SK-N-MC (cell line): ENCODE measurements around the gene EPHA8.

ENCODE experiments used
- DNase-seq: peaks from one replicate; pipeline ENCODE4 v3.0.0-alpha.2; 2011; ENCODE audit warnings: low read depth, low spot score
- H3K27ac ChIP-seq: fragments of 200-600 bp; sonication (generic); 2 replicates; pipeline ENCODE4 v1.5.1; 2016; ENCODE audit warnings: mixed run types
- H3K36me3 ChIP-seq: fragments of 200-600 bp; sonication (generic); 2 replicates; pipeline ENCODE4 v1.6.1; 2017; ENCODE audit warnings: antibody characterized with exemption, low read length, mixed read lengths; ENCODE audit not compliant: insufficient read depth
- H3K4me3 ChIP-seq: fragments of 200-600 bp; sonication (generic); 2 replicates; pipeline ENCODE4 v1.5.1; 2016
- H3K9ac ChIP-seq: fragments of 200-600 bp; sonication (generic); 2 replicates; pipeline ENCODE4 v1.8.0; 2017; ENCODE audit warnings: mixed run types, mixed read lengths; ENCODE audit not compliant: insufficient read length
- H3K9me3 ChIP-seq: fragments of 200-600 bp; sonication (generic); 2 replicates; pipeline ENCODE4 v1.6.1; 2017; ENCODE audit warnings: low read depth, mild to moderate bottlenecking, antibody characterized with exemption, low read length, moderate library complexity, mixed read lengths
- EZH2 ChIP-seq: fragments of 200-600 bp; sonication (generic); IDR thresholded peaks from one replicate; pipeline ENCODE4 v1.6.1; 2017; ENCODE audit warnings: antibody characterized with exemption
- FOXP2 ChIP-seq: optimal IDR thresholded peaks from 2 replicates; pipeline ENCODE3; 2011; ENCODE audit warnings: mild to moderate bottlenecking, moderate library complexity; ENCODE audit not compliant: insufficient read depth; ENCODE audit errors: extremely low read length, control extremely low read depth
- POLR2AphosphoS5 ChIP-seq: IDR thresholded peaks from 2 replicates; pipeline ENCODE4 v1.6.1; 2012; ENCODE audit warnings: mild to moderate bottlenecking, low read depth, low read length, borderline replicate concordance

EPHA8 gene

GRCh38 chr1:22525646-22526045, 37.6 kb upstream of the EPHA8 start:
- no peak overlapping the region for H3K27ac ChIP-seq

GRCh38 chr1:22526098-22526497, 37.2 kb upstream of the EPHA8 start:
- Histone ChIP-seq H3K9ac (no peak overlapping the region), H3K27ac (no peak overlapping the region), H3K36me3 (peaks cover 30% of the 10 kb centered on the region), H3K9me3 (no peaks in the 10 kb centered on the region), H3K4me3 (no peak overlapping the region)
- no peak for DNase-seq
- TF ChIP-seq POLR2AphosphoS5 (no peak), EZH2 (no peak), FOXP2 (no peak)

More at GRCh38 chr1:22525646-22526045, 37.6 kb upstream of the EPHA8 start:
- no peaks in the 10 kb centered on the region for H3K9me3 ChIP-seq
- TF ChIP-seq POLR2AphosphoS5: no peak
- TF ChIP-seq EZH2: no peak
- no peak for TF ChIP-seq FOXP2
- H3K9ac ChIP-seq: no peak overlapping the region
- no peak for DNase-seq
- peaks cover 33% of the 10 kb centered on the region for H3K36me3 ChIP-seq
- no peak overlapping the region for H3K4me3 ChIP-seq

- DNase-seq: no peak
Observed at GRCh38 chr1:22526677-22527076, 36.6 kb upstream of the EPHA8 start.

GRCh38 chr1:22527122-22527521, 36.2 kb upstream of the EPHA8 start:
- DNase-seq: no peak
- Histone ChIP-seq H3K4me3 (no peak overlapping the region), H3K9me3 (no peaks in the 10 kb centered on the region), H3K36me3 (peaks cover 20% of the 10 kb centered on the region), H3K9ac (no peak overlapping the region), H3K27ac (no peak overlapping the region)
- TF ChIP-seq EZH2 (no peak), POLR2AphosphoS5 (no peak), FOXP2 (no peak)

More at GRCh38 chr1:22526677-22527076, 36.6 kb upstream of the EPHA8 start:
- H3K36me3 ChIP-seq: peaks cover 25% of the 10 kb centered on the region
- TF ChIP-seq POLR2AphosphoS5 (no peak), EZH2 (no peak), FOXP2 (no peak)
- no peaks in the 10 kb centered on the region for H3K9me3 ChIP-seq
- H3K4me3 ChIP-seq: no peak overlapping the region
- H3K9ac ChIP-seq: no peak overlapping the region
- no peak overlapping the region for H3K27ac ChIP-seq

- no peak overlapping the region for H3K4me3 ChIP-seq
Observed at GRCh38 chr1:22527555-22528296, 35.6 kb upstream of the EPHA8 start.

GRCh38 chr1:22528451-22528850, 34.8 kb upstream of the EPHA8 start:
- H3K4me3 ChIP-seq: no peak overlapping the region
- peaks cover 17% of the 10 kb centered on the region for H3K36me3 ChIP-seq
- H3K9me3 ChIP-seq: no peaks in the 10 kb centered on the region
- no peak for TF ChIP-seq POLR2AphosphoS5
- no peak for TF ChIP-seq FOXP2
- no peak for TF ChIP-seq EZH2
- no peak overlapping the region for H3K9ac ChIP-seq
- no peak overlapping the region for H3K27ac ChIP-seq
- no peak for DNase-seq

More at GRCh38 chr1:22527555-22528296, 35.6 kb upstream of the EPHA8 start:
- DNase-seq: no peak
- H3K27ac ChIP-seq: no peak overlapping the region
- no peaks in the 10 kb centered on the region for H3K9me3 ChIP-seq
- TF ChIP-seq POLR2AphosphoS5 (no peak), EZH2 (no peak), FOXP2 (no peak)
- H3K9ac ChIP-seq: no peak overlapping the region
- peaks cover 17% of the 10 kb centered on the region for H3K36me3 ChIP-seq

- no peak overlapping the region for H3K27ac ChIP-seq
- peaks cover 7% of the 10 kb centered on the region; the same call in 1 of the 2 replicates for H3K36me3 ChIP-seq
- TF ChIP-seq EZH2: no peak
- TF ChIP-seq POLR2AphosphoS5: no peak
- TF ChIP-seq FOXP2: no peak
- DNase-seq: no peak
- H3K4me3 ChIP-seq: no peak overlapping the region
- no peaks in the 10 kb centered on the region for H3K9me3 ChIP-seq
- H3K9ac ChIP-seq: no peak overlapping the region
Observed at GRCh38 chr1:22529901-22530621, 33.2 kb upstream of the EPHA8 start.

GRCh38 chr1:22530715-22531114, 32.6 kb upstream of the EPHA8 start:
- Histone ChIP-seq H3K9me3 (no peaks in the 10 kb centered on the region), H3K36me3 (peaks cover 6% of the 10 kb centered on the region; the same call in 1 of the 2 replicates)

More at GRCh38 chr1:22530715-22531114, 32.6 kb upstream of the EPHA8 start:
- Histone ChIP-seq H3K27ac (no peak overlapping the region), H3K9ac (no peak overlapping the region), H3K4me3 (no peak overlapping the region)
- no peak for TF ChIP-seq EZH2
- TF ChIP-seq POLR2AphosphoS5: no peak
- no peak for TF ChIP-seq FOXP2
- DNase-seq: no peak
